Measurements from ENCODE around the gene LCE7A.

The LCE7A gene

DNA sequence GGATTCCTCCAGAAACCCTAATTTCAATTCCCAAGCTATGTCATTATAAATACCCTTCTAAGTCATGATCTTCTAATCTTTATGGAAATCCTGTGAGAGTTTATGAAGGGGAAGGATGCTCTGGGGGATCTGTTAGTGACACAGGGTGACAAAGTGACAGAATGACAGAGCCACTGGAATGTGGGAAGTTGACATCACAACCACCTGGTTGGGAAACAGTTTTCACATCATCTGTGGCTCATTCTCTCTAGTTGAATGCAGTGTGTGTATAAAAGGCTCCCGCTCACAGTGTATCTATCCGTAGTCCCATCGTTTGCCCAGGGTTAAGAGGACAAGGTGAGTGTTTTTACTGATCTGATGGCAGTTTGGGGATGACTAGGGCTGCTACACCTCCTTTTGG lies at the start of gene LCE7A:
LCE7A (plus strand) TSS at position 301 of the 400 bp plus-strand sequence. CDS start 702 bp downstream, outside the sequence.
- DNase-seq (ENCODE audit: low spot score), result no peak

- no peak for DNase-seq (ENCODE audit: low spot score)
Observed at GRCh38 chr1:152811050-152811449, 48.7 kb upstream of the LCE7A start.

GRCh38 chr1:152811671-152812070 lies 48.1 kb upstream of the LCE7A start, which contains the start of gene LCE1B:
LCE1B (plus strand) TSS chr1:152811971; CDS start chr1:152812447, 476 bp downstream.
- no peak for DNase-seq (ENCODE audit: low spot score)

- DNase-seq (ENCODE audit: low spot score), result no peak
Observed at GRCh38 chr1:152817309-152817708, 42.5 kb upstream of the LCE7A start.

DNA sequence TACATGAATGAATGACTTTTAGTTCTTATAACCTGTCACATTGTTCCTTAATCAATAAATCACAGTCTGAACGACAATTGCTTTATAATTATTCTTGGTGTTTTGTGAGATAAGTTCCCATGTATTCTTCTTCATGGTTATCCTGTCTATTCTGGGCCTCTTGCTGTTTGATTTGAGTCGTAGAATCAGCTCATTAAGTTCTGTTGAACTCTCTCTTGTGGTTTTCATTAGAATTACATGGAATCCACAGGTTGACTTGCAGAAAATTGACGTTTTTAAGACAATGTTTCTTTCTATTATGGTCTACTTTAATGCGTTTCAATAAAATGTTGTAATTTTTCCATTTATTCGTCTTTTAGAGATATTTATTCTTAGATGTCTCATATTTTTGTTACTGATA lies 36.5 kb upstream of the LCE7A start:
- no peak for DNase-seq (ENCODE audit: low spot score)

DNA sequence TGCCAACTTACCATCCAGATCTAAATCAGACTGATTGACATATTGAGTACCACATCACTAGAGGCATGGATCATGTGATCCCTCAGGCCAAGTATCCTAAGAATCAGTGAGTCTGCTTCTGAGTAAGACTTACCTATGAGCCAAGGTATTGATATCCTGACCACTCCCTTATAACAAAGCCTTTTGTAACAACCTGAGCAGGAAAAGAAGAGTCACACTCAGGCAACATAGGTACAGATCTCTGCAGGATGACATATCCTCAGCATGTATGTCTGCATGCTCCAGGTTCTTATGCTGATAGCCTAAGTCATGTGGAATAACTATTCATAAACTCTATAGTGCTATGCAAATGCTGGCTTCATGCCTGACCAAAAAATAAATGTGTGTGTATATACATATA lies 34.8 kb upstream of the LCE7A start:
- DNase-seq (ENCODE audit: low spot score), result no peak

- DNase-seq (ENCODE audit: low spot score), result no peak
Observed at GRCh38 chr1:152827173-152827572, 32.6 kb upstream of the LCE7A start, which contains the start of gene LCE1A. LCE1A (plus strand) TSS chr1:152827473; CDS start chr1:152827473, 0 bp downstream.

DNA sequence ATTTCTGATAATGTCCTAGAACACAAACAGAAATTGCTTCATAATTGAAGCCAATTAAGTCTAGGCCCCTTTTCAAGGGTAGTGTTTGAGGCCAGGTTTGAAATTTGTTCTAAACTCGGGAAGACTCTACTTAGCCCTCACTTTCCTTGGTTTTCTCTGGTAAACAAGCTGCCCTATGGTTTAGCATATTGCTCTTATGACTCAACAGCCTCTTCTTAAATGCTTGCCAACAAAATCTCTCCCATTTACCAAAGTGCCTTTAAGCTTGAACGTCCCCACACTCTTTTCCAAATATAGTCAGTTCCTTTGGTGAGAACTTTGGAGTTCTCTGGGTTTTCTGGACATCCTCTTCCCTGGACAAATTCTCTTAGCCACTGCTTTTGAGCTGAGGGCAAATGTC lies 22.9 kb upstream of the LCE7A start:
- no peak for DNase-seq (ENCODE audit: low spot score)

GRCh38 chr1:152842556-152842955 lies 17.2 kb upstream of the LCE7A start, which contains the start of gene LCE6A:
LCE6A (plus strand) TSS chr1:152842856; CDS start chr1:152843521, 665 bp downstream.
- DNase-seq (ENCODE audit: low spot score), result no peak

- DNase-seq (ENCODE audit: low spot score), result no peak
Observed at GRCh38 chr1:152855661-152856060, 4.1 kb upstream of the LCE7A start.

DNA sequence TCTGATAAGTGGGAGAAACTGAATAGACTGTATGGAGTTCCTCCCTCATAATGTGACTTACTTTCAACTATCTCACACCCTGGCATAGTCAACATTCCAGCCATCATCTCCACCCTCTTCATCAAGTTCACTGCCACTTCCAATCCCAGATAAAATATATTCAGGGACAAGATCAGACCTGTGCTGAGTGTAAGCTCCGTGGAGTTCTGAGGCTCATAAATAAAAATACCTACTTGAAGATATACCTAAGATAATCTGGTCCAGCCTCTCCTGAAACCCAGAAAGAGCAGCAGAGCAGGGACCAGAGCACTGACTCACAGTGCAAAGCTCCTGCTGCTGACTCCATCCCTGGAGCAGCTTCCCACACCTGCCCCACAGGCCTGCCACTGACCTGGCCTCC lies 1.7 kb upstream of the LCE7A start:
- DNase-seq (ENCODE audit: low spot score), result no peak

DNA sequence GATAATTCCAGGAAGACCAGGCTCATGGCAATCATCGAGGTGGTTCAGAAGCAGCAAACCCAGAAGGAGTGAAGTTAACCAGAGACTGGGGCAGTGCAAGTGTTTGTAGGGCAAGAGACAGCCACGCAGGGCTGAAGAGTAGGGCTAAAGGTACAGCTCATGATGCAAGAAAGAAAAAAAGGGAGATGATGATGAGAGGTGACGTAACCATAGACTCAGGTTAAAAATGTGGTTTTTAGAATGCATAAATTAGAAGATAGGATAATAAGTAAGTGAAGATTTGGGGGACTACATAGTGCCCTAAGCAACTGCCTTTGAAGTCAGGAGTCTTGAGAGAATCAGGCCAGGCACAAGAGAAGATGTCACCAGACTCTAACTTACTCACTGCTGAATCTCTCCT lies 333 bp downstream of the LCE7A start:
- DNase-seq (ENCODE audit: low spot score), result no peak

- DNase-seq (ENCODE audit: low spot score), result no peak
Observed at GRCh38 chr1:152861374-152861773, 1.6 kb downstream of the LCE7A start.

DNA sequence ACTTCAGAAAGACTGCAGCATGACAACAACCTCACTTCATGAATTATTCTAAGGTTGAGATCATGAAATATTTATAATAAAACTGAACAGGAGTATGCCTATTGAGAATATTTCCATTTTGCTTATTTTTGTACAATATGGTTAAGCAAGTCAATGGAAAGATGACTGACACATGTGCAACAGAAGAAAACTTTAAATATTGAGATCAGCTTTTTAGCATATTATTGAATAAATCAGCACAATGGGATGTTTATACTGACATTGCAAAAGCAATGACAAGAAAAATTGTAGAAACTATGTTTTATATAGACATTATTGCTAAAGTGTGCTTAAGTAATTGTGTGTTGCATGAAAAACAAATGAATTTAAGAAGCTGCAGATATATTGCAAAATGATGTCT lies 4.6 kb downstream of the LCE7A start:
- no peak for DNase-seq (ENCODE audit: low spot score)

DNA sequence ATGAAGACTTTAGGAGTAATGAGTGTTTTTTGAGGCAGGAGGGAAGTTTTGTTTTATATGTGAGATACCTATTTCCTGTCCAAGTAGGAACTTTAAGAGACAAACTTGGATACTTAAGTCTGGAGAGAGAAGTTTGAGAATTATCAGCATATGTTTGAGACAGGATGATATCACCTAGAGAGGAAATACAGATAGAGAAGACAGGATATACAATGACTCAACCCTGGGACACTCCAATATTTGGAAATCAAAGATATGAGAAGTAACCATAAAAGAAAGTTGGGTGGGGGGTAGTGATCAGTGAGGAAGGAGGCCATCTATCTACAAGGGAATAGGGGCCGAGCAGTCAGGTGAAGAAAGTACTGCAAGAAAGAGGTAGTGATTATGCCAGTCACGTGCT lies 6.5 kb downstream of the LCE7A start:
- DNase-seq (ENCODE audit: low spot score), result no peak

- DNase-seq (ENCODE audit: low spot score), result peak; percentile 68
Observed at GRCh38 chr1:152869808-152870419, 10.1 kb downstream of the LCE7A start.

- DNase-seq (ENCODE audit: low spot score), result peak; percentile 9
Observed at GRCh38 chr1:152870831-152871730, 11.3 kb downstream of the LCE7A start.

- no peak for DNase-seq (ENCODE audit: low spot score)
Observed at GRCh38 chr1:152871731-152872126, 11.9 kb downstream of the LCE7A start.

DNA sequence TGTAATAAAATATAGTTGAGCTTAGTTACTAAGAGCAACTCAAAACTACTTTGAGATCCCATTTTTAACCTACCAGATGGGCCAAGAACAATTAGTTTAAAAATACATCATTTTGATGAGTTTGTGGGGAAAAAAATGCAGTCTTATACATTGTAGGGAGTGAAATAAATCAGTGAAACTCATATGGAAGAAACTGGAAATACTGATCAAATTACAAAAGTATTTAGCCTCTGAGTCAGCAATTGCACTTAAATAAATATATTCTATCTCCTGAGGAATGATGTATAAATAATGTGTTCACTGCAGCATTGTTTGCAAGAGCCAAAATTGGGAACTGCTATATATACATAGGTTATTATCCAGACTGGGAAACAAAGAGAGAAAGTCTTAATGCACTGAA lies 13.7 kb downstream of the LCE7A start:
- no peak for DNase-seq (ENCODE audit: low spot score)

- DNase-seq (ENCODE audit: low spot score), result no peak
Observed at GRCh38 chr1:152876827-152877226, 17.0 kb downstream of the LCE7A start.

- DNase-seq (ENCODE audit: low spot score), result peak; percentile 6
Observed at GRCh38 chr1:152878042-152878441, 18.2 kb downstream of the LCE7A start, which contains the start of gene SMCP. SMCP (plus strand) TSS chr1:152878322; CDS start chr1:152884423, 6,101 bp downstream.

GRCh38 chr1:152879559-152880198 lies 19.9 kb downstream of the LCE7A start:
- DNase-seq (ENCODE audit: low spot score), result no peak

DNA sequence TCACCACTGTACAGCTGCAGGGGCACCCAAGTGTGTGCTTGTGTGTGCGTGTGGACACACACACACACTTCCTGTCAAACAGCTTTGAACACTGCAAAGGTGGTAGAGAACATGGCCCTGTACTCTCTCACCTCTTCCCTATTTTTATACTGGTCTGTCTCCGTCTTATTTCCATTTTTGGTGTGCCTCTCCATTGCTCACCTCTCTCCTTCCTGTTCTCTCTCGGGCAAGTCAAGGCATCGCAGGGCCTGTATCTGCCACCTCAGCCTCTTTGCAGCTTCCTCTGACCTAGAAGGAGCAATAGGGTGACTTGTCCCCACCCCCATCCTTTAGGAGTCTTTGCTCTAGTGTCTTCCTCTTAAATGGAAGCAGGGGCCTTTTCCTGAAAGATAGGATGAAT lies 20.5 kb downstream of the LCE7A start:
- no peak for DNase-seq (ENCODE audit: low spot score)
